ENCODE data around the gene A1CF. TPM values are rescaled to one million over a fixed set of nuclear protein-coding genes. Genes with fewer than 3 reads are reported as not detected.

Gene A1CF
- polyA plus RNA-seq, 1 experiment = not detected

DNA sequence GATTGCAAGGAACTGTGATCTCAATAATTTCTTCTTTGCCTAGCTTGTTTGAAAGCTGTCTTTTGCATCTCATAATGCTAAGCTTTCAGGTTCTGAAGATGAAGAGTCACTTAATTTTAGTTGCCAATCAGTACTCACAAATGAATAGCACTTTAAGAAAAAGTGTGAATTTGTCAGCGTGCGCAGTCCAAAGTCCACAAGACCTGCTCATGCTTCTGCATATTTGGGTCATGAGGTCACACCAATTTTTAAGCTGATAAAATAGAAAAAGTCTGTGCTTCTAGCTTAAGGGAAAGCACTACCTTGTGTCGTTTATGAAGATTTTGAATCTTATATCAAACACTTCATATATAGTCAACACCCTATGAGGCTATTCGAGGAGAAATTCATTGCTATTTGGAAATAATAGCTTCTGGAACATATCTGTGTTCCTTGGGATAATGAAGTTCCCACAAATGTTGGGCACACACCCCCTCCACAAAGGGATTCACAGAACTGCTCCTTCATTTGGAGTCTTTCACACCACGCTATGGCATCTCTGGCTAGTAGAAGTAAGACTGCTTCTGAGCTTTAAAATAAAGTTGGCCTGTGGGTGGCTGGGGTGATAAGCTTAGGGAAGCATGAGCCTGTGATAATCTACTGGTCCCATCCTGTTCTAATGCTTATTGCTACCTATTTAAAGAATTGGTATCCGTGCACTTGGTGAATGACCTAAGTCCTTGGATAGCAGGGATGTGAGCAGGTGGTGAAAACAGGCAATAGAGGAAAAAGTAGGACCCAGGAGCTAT lies 33.3 kb downstream of the A1CF start:
- H3K36me3 ChIP-seq (ENCODE audit: control insufficient read depth, insufficient read depth, low read length) = no peaks in the 10 kb centered on the region
- TF ChIP-seq, protein P1, sequence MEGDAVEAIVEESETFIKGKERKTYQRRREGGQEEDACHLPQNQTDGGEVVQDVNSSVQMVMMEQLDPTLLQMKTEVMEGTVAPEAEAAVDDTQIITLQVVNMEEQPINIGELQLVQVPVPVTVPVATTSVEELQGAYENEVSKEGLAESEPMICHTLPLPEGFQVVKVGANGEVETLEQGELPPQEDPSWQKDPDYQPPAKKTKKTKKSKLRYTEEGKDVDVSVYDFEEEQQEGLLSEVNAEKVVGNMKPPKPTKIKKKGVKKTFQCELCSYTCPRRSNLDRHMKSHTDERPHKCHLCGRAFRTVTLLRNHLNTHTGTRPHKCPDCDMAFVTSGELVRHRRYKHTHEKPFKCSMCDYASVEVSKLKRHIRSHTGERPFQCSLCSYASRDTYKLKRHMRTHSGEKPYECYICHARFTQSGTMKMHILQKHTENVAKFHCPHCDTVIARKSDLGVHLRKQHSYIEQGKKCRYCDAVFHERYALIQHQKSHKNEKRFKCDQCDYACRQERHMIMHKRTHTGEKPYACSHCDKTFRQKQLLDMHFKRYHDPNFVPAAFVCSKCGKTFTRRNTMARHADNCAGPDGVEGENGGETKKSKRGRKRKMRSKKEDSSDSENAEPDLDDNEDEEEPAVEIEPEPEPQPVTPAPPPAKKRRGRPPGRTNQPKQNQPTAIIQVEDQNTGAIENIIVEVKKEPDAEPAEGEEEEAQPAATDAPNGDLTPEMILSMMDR (IDR thresholded peaks at IDR 0.05; ENCODE audit: insufficient read depth, low read depth, low read length) = no peak
- POLR2A ChIA-PET = no interaction called here
- H3K27me3 ChIP-seq (ENCODE audit: control insufficient read depth, insufficient read depth, low read length) = no peaks in the 10 kb centered on the region
- H3K4me3 ChIP-seq (ENCODE audit: low read depth, low read length) = no peak overlapping the region
- CTCF ChIA-PET = interaction anchor here (0.6 kb wide), 1 partner anchor 1354 kb away, joined by 3 read pairs; no protein-coding TSS in a partner anchor
- no peak for DNase-seq (ENCODE audit: low read depth)

DNA sequence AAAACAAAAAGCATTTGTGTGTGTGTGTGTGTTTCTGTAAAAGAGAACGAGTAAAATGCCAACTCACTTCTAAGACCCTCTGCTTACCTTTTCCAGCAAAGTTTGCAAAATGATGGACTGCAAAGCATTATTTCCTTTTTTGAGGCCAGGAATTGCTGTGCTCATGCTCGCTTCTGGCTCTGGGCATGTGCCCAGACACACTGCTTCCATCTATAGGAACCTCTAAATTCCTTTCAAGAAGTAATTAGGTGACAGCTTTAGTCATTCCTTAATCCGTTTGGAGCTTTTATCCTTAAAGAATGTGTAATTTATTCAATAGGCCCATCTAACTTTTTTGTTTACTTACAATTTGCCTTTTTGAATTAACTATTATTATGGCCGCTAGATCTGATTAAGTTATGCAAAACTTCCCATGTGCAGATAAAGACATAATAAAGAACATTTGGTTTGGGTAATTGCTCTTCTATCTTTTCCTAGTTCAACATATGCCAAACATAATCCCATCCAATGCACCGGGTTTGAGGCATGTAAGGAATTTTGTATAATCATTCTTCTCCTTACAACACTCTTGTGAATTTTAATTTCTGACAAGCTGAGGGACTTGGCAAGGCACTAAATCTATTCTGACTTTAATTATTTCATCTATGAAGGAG lies 34.7 kb downstream of the A1CF start:
- POLR2A ChIA-PET = no interaction called here
- H3K27me3 ChIP-seq (ENCODE audit: control insufficient read depth, insufficient read depth, low read length) = no peaks in the 10 kb centered on the region
- TF ChIP-seq, protein P1 (IDR thresholded peaks at IDR 0.05; ENCODE audit: insufficient read depth, low read depth, low read length) = no peak
- no peak for DNase-seq (ENCODE audit: low read depth)
- CTCF ChIA-PET = no interaction called here
- H3K36me3 ChIP-seq (ENCODE audit: control insufficient read depth, insufficient read depth, low read length) = no peaks in the 10 kb centered on the region
- H3K4me3 ChIP-seq (ENCODE audit: low read depth, low read length) = no peak overlapping the region

DNA sequence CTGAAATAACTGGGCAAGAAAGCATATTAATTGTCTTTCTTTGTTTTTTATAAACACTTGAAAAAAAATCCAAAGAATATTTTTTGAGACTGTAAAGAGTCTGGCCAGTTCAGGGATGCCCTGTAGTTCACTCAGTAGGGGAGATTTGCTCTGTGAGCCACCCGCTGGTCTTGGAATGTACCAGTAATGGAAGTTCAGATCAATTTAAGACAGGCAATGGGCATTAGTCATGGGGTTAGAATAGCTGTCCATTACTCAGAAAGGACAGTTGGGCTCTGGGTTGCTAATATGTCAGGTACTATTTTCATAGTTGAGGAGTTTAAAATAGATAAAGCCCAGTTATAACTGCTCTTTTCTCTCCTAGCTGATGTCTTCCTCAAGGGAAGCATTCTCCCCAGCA lies 38.7 kb downstream of the A1CF start:
- no peaks in the 10 kb centered on the region for H3K27me3 ChIP-seq (ENCODE audit: control insufficient read depth, insufficient read depth, low read length)
- TF ChIP-seq, protein P1 (IDR thresholded peaks at IDR 0.05; ENCODE audit: insufficient read depth, low read depth, low read length) = no peak
- no peak overlapping the region for H3K4me3 ChIP-seq (ENCODE audit: low read depth, low read length)
- ChIA-PET CTCF (no interaction called here), POLR2A (no interaction called here)
- H3K36me3 ChIP-seq (ENCODE audit: control insufficient read depth, insufficient read depth, low read length) = no peaks in the 10 kb centered on the region
- no peak for DNase-seq (ENCODE audit: low read depth)

DNA sequence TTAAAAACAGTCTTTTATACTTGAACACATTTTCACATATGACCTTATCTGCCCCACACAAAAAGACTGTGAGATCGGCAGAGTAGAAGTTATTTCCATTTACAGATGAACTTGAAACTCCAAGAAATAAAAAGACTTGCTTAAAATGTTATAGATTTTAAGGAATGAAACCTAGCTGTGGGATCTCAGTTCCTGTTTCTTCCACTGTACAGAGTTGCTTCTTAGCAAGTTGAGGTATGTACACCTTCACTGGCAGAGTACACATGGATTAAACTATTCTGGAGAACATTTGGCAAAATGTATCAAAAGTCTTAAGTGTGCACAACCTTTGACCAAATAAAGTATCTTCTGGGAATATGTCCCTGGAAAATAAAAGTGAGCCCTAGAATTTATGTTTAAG lies 48.3 kb downstream of the A1CF start:
- H3K27me3 ChIP-seq (ENCODE audit: control insufficient read depth, insufficient read depth, low read length) = peaks cover 3% of the 10 kb centered on the region; the same call in 1 of the 2 replicates
- ChIA-PET CTCF (no interaction called here), POLR2A (no interaction called here)
- no peaks in the 10 kb centered on the region for H3K36me3 ChIP-seq (ENCODE audit: control insufficient read depth, insufficient read depth, low read length)
- DNase-seq (ENCODE audit: low read depth) = no peak
- H3K4me3 ChIP-seq (ENCODE audit: low read depth, low read length) = no peak overlapping the region
- TF ChIP-seq, protein P1 (IDR thresholded peaks at IDR 0.05; ENCODE audit: insufficient read depth, low read depth, low read length) = no peak

DNA sequence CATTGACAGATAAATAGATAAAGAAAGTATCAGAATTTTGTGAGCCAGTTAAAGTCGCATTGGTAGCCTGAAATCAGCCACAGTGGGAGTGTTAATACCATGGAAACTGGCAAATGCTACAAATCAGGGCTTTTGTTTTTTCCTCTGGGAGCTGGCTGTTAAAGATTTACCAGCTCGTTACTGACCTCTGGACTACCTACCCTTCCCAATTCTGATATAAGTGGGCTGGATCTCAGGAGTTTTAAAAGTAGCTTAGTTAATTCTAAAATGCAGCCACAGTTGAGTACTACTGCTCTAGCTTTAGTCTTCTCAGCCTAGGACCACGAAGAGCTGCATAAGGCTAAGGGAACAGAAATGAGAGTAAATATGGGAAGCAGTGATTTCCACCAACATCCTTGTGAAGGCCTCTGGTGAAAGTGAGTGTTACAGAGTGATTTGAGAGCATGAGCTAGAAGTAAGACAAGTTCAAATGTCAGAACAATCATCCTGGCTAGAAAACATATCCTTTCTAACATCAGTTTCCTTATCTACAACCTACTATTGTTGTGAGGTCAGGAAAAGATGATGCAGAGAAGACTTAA lies 53.2 kb downstream of the A1CF start:
- Histone ChIP-seq H3K27me3 (ENCODE audit: control insufficient read depth, insufficient read depth, low read length) (no peaks in the 10 kb centered on the region), H3K36me3 (ENCODE audit: control insufficient read depth, insufficient read depth, low read length) (no peaks in the 10 kb centered on the region), H3K4me3 (ENCODE audit: low read depth, low read length) (no peak overlapping the region)
- no peak for DNase-seq (ENCODE audit: low read depth)
- TF ChIP-seq, protein P1 (IDR thresholded peaks at IDR 0.05; ENCODE audit: insufficient read depth, low read depth, low read length) = no peak
- CTCF ChIA-PET = no interaction called here
- POLR2A ChIA-PET = no interaction called here

Data from BJ (cell line).